Spleen (tissue), 11 donors: ENCODE results near the gene INO80C. TPM values are rescaled to one million over a fixed set of nuclear protein-coding genes. Genes with fewer than 3 reads are reported as not detected.

Source experiments
- DNase-seq: peaks from one replicate; pipeline ENCODE4 v3.0.0-alpha.2; 2020
- H3K27ac ChIP-seq, 8 donors: fragments of 200-600 bp; sonication (generic) in 7 of 8; 1 replicate in 4 of 8; 2 replicates in 4 of 8; pipeline versions ENCODE4 v1.5.0 to v1.8.0; 2016 to 2021; ENCODE audit warnings: inconsistent platforms in 4 of 8, mild to moderate bottlenecking in 4 of 8, moderate library complexity in 1 of 8
- H3K27me3 ChIP-seq, 7 donors: fragments of 200-600 bp; sonication (generic) in 6 of 7; replicated peaks in 1 of 7; 1 replicate in 4 of 7; 2 replicates in 3 of 7; pipeline versions ENCODE4 v1.5.0 to v1.8.0; 2016 to 2021; ENCODE audit warnings: inconsistent platforms in 3 of 7, mild to moderate bottlenecking in 1 of 7
- H3K36me3 ChIP-seq, 6 donors: fragments of 200-600 bp; sonication (generic) in 5 of 6; 1 replicate in 4 of 6; 2 replicates in 2 of 6; pipeline versions ENCODE4 v1.5.0 to v1.8.0; 2016 to 2021; ENCODE audit warnings: inconsistent platforms in 2 of 6
- H3K4me1 ChIP-seq, 6 donors: fragments of 200-600 bp; sonication (generic) in 5 of 6; 1 replicate in 3 of 6; 2 replicates in 3 of 6; pipeline versions ENCODE4 v1.5.0 to v1.8.0; 2016 to 2021; ENCODE audit warnings: inconsistent platforms in 3 of 6
- H3K4me3 ChIP-seq, 8 donors: fragments of 200-600 bp; sonication (generic) in 7 of 8; 1 replicate in 4 of 8; 2 replicates in 4 of 8; pipeline versions ENCODE4 v1.5.0 to v1.8.0; 2016 to 2021; ENCODE audit warnings: inconsistent platforms in 4 of 8, mild to moderate bottlenecking in 4 of 8, moderate library complexity in 2 of 8
- H3K9me3 ChIP-seq, 8 donors: fragments of 200-600 bp; sonication (generic) in 7 of 8; 1 replicate in 4 of 8; 2 replicates in 4 of 8; pipeline versions ENCODE4 v1.5.0 to v1.8.0; 2016 to 2021; ENCODE audit warnings: inconsistent platforms in 4 of 8
- POLR2A ChIP-seq, 3 donors: fragments of 450-650 bp; IDR thresholded peaks; one replicate each; pipeline ENCODE4 v1.5.1; 2017; ENCODE audit warnings: antibody characterized with exemption in 3 of 3, mild to moderate bottlenecking in 1 of 3
- POLR2AphosphoS5 ChIP-seq, 3 donors: sonication (generic); formaldehyde crosslinking; IDR thresholded peaks; one replicate each; pipeline ENCODE4 v1.5.1; 2017; ENCODE audit warnings: antibody characterized with exemption in 3 of 3
- WGBS, 5 donors: extraction: QIAGEN DNeasy Blood & Tissue Kit in 3 of 5; methylation state at CpG; one replicate each; pipeline versions ENCODE4 v1.1.5 to v1.1.7; 2013 to 2018; 5-methylcytosine and 5-hydroxymethylcytosine counted together
- intact Hi-C: fragments of 100-400 bp; cut with DNase I; formaldehyde crosslinking; loops from one replicate; pipeline ENCODE4 v1.15.0; 2023; ENCODE audit warnings: low total_unique reads
- polyA plus RNA-seq, 3 donors: library from polyadenylated mRNA; stranded (reverse); fragments of 200-250 nt; gene quantifications; one replicate each; pipeline ENCODE4 v1.2.1, GENCODE V29; 2013
- total RNA-seq, 7 donors: library from RNA; depleted of rRNA in 3 of 7; stranded (reverse); fragments of >200 nt in 3 of 7; fragmentation: NEBNext Ultra II Directional in 4 of 7; extraction: Animal tissue kit (Norgen Biotek cat#: 25700) in 4 of 7; gene quantifications; one replicate each; pipeline versions ENCODE4 v1.1.0 to v1.2.1, GENCODE V29; 2016 to 2021
- TF ChIP-seq, protein P1 (sequence below), 11 experiments: fragments of 200-600 bp in 7 of 11; fragments of 450-650 bp in 4 of 11; sonication (generic) in 4 of 11; IDR thresholded peaks in 8 of 11; conservative IDR thresholded peaks in 3 of 11; 1 replicate in 7 of 11; 2 replicates in 4 of 11; pipeline versions ENCODE4 v1.4.0 to v1.8.0; 2016 to 2021; ENCODE audit warnings: antibody characterized with exemption in 11 of 11, inconsistent platforms in 4 of 11, mild to moderate bottlenecking in 1 of 11
- donor health status: healthy with polysubstance abuse.
- donor health status: DM: no; HTN: no; CAD: no; lungs with moderate emphysema.
- donor health status: DM: no; HTN: no; CAD: no.
- donor health status: Bipolar disorder and iron deficiency.
- donor health status: healthy.
- donor health status: DM: no; HTN: no; CAD: no.
- donor health status: DM: yes; HTN: yes; CAD: no.

Gene INO80C
- total and polyA plus RNA-seq, 10 donors = 18.9 to 57.5 (median 34.5) TPM

DNA sequence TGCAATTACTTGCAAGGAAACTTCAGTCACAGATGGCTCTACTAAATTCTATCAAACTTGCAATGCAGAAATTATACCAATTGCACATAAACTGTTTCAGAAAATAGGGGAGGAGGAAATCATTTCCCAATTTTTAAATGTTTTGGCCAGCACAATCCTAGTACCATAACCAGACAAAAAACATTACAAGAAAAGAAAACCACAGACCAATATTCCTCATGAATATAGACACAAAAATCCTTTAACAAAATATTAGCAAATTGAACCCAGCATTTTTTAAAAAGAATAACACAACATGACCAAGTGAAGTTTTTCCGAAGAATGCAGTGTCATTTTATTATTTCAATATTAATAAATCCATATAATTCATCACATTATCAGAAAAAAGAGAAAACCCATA lies 45.8 kb downstream of the INO80C start:
- WGBS, 5 donors = 91 to 100% (median 93%) methylated on average over 1 of the region's 1 CpG
- intact Hi-C loops = no loop called here
- Histone ChIP-seq H3K4me1 (peaks cover 0 to under 1% (median 0%) of the 10 kb centered on the region in 6 donors), H3K9me3 (no peaks in the 10 kb centered on the region), H3K36me3 (no peaks in the 10 kb centered on the region), H3K27ac (no peak overlapping the region), H3K27me3 (no peaks in the 10 kb centered on the region), H3K4me3 (no peak overlapping the region)
- TF ChIP-seq, protein P1, sequence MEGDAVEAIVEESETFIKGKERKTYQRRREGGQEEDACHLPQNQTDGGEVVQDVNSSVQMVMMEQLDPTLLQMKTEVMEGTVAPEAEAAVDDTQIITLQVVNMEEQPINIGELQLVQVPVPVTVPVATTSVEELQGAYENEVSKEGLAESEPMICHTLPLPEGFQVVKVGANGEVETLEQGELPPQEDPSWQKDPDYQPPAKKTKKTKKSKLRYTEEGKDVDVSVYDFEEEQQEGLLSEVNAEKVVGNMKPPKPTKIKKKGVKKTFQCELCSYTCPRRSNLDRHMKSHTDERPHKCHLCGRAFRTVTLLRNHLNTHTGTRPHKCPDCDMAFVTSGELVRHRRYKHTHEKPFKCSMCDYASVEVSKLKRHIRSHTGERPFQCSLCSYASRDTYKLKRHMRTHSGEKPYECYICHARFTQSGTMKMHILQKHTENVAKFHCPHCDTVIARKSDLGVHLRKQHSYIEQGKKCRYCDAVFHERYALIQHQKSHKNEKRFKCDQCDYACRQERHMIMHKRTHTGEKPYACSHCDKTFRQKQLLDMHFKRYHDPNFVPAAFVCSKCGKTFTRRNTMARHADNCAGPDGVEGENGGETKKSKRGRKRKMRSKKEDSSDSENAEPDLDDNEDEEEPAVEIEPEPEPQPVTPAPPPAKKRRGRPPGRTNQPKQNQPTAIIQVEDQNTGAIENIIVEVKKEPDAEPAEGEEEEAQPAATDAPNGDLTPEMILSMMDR (IDR thresholded peaks at IDR 0.05 in 8 of 11, conservative IDR thresholded peaks at IDR 0.05 in 3 of 11) = no peak
- TF ChIP-seq POLR2A (IDR thresholded peaks at IDR 0.05) (no peak), POLR2AphosphoS5 (IDR thresholded peaks at IDR 0.05) (no peak)
- no peak for DNase-seq

DNA sequence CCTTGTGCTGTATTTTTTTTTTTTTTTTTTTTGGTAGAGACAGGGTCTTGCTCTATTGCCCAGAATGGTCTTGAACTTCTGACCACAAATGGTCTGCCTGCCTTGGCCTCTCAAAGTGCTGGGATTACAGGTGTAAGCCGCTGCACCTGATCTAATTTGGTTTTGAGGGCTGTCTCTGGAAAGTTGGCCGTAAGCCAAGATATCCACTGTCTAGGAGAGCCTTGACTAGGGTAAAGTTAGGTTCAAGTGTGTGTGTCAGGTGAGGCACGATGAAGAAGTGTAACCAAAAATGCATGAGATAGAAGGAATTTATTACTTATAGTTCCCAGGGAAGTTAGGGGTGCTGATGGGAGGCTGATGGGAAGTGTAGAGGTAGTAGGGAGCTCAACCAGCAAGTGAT lies 46.7 kb downstream of the INO80C start:
- H3K27me3 ChIP-seq = no peaks in the 10 kb centered on the region
- intact Hi-C loops = no loop called here
- no peak overlapping the region for H3K27ac ChIP-seq
- TF ChIP-seq POLR2AphosphoS5 (IDR thresholded peaks at IDR 0.05) = no peak
- TF ChIP-seq, protein P1 (IDR thresholded peaks at IDR 0.05 in 8 of 11, conservative IDR thresholded peaks at IDR 0.05 in 3 of 11) = no peak
- no peak for TF ChIP-seq POLR2A (IDR thresholded peaks at IDR 0.05)
- H3K9me3 ChIP-seq = no peaks in the 10 kb centered on the region
- H3K4me3 ChIP-seq = no peak overlapping the region
- H3K36me3 ChIP-seq = no peaks in the 10 kb centered on the region
- no peak for DNase-seq
- WGBS, 5 donors = 85 to 96% (median 86%) methylated on average over 3 of the region's 3 CpGs
- no peaks in the 10 kb centered on the region for H3K4me1 ChIP-seq

DNA sequence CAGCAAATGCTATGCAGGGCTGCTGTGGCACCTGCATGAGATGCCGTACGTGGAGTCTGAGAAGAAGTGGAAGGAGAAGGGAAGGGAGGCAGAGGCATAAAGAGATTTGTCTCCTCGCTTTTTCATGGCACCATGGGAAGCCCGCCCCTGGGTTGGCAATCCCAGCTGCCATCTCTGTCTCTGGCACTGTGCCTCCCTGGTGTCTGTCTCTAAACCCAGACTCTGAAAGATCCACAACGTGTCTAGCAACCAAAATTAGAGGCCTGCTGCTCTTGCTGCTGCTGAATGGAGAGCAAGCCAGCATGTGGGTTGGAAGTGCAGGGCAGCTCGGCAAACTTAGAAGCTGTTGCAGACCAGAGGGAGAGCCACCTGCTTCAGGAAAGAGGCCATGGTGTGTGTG lies 53.1 kb downstream of the INO80C start:
- WGBS, 5 donors = 84 to 95% (median 89%) methylated on average over 6 of the region's 6 CpGs
- intact Hi-C loops = no loop called here
- DNase-seq = no peak
- Histone ChIP-seq H3K27me3 (no peaks in the 10 kb centered on the region), H3K4me1 (peaks cover 0 to 8% (median 3%) of the 10 kb centered on the region in 6 donors), H3K9me3 (no peaks in the 10 kb centered on the region), H3K4me3 (no peak overlapping the region), H3K36me3 (no peaks in the 10 kb centered on the region), H3K27ac (no peak overlapping the region)
- TF ChIP-seq, protein P1 (IDR thresholded peaks at IDR 0.05 in 8 of 11, conservative IDR thresholded peaks at IDR 0.05 in 3 of 11) = no peak
- no peak for TF ChIP-seq POLR2A (IDR thresholded peaks at IDR 0.05)
- TF ChIP-seq POLR2AphosphoS5 (IDR thresholded peaks at IDR 0.05) = no peak

DNA sequence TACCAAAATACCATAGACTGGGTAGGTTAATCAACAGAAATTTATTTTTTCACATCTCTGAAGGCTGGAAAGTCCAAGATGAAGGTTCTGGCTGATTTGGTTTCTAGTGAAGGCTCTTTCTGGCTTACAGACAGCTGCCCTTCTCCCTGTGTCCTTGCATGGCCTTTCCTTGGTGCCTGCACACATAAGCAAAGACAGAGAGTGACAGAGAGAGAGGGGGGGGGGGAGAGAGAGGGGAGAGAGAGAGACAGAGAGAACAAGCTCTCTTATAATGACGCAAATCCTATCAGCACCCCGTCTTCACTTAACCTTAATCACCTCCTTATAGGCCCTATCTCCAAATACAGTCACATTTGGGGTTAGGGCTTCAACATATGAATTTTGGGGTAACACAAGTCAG lies 53.9 kb downstream of the INO80C start:
- WGBS, 5 donors = 45 to 95% (median 87%) methylated on average over 2 of the region's 2 CpGs

More for the DNA sequence above, 53.9 kb downstream of the INO80C start:
- no peaks in the 10 kb centered on the region for H3K9me3 ChIP-seq
- no peaks in the 10 kb centered on the region for H3K27me3 ChIP-seq
- no peak overlapping the region for H3K4me3 ChIP-seq
- H3K4me1 ChIP-seq = peaks cover 0 to 8% (median 3%) of the 10 kb centered on the region in 6 donors
- TF ChIP-seq POLR2AphosphoS5 (IDR thresholded peaks at IDR 0.05) (no peak), POLR2A (IDR thresholded peaks at IDR 0.05) (no peak)
- TF ChIP-seq, protein P1 (IDR thresholded peaks at IDR 0.05 in 8 of 11, conservative IDR thresholded peaks at IDR 0.05 in 3 of 11) = no peak
- intact Hi-C loops = no loop called here
- no peaks in the 10 kb centered on the region for H3K36me3 ChIP-seq
- no peak overlapping the region for H3K27ac ChIP-seq
- no peak for DNase-seq
